Subcutaneous adipose tissue (tissue), 4 donors: Measurements from ENCODE around the gene ITGB6. TPM values are rescaled to one million over a fixed set of nuclear protein-coding genes. Genes with fewer than 3 reads are reported as not detected.

Source experiments
- total RNA-seq, 4 donors: library from RNA; depleted of rRNA; stranded (reverse); fragments of >200 nt; gene quantifications; one replicate each; pipeline ENCODE4 v1.1.0, GENCODE V29; 2016
- TF ChIP-seq, protein P1 (sequence below): fragments of 450-650 bp; IDR thresholded peaks from one replicate; pipeline ENCODE4 v1.5.1; 2016; ENCODE audit warnings: low read depth, mild to moderate bottlenecking, control low read depth, antibody characterized with exemption, moderate library complexity

The ITGB6 gene
- total RNA-seq, 4 donors from 2014 or later: not detected

DNA sequence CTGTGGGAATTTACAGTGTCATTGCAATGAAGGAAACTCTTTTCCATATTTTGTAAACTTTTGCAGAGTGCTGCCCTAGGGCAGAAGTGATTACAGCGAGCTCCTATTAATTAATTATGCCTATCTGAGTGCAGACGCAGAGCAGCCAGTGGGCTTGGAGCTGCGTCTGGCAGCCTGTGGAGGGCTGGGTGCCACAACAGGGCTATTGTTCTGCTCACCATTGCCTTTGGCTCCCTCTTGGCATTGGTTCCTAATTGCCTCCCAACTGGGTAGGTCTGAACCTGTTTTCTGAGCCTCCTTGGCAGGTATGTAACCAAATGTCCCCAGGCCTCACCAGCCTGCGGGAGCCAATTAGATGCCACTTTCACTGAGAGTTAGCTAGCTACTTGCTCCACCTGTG lies 25.6 kb upstream of the ITGB6 start:
- TF ChIP-seq, protein P1, sequence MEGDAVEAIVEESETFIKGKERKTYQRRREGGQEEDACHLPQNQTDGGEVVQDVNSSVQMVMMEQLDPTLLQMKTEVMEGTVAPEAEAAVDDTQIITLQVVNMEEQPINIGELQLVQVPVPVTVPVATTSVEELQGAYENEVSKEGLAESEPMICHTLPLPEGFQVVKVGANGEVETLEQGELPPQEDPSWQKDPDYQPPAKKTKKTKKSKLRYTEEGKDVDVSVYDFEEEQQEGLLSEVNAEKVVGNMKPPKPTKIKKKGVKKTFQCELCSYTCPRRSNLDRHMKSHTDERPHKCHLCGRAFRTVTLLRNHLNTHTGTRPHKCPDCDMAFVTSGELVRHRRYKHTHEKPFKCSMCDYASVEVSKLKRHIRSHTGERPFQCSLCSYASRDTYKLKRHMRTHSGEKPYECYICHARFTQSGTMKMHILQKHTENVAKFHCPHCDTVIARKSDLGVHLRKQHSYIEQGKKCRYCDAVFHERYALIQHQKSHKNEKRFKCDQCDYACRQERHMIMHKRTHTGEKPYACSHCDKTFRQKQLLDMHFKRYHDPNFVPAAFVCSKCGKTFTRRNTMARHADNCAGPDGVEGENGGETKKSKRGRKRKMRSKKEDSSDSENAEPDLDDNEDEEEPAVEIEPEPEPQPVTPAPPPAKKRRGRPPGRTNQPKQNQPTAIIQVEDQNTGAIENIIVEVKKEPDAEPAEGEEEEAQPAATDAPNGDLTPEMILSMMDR: no peak

DNA sequence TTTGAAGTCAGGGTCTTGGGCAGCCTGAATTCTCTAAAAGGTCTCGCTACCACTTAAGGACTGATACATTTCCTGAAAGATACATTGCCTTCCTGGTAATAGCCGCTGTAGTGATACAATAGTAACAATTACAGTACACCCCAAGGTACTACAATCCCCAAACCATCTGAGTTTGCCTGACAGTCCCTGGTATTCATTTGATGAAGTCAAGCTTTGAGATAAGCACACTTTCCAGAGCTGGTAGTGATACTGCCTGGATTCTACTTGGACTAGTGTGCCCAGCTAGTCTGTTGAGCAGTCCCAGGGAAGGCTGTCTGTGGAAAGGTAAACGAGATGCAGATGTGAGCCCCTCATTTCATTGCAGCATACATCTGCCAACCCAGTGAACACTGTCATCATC lies 24.4 kb upstream of the ITGB6 start:
- TF ChIP-seq, protein P1: no peak

DNA sequence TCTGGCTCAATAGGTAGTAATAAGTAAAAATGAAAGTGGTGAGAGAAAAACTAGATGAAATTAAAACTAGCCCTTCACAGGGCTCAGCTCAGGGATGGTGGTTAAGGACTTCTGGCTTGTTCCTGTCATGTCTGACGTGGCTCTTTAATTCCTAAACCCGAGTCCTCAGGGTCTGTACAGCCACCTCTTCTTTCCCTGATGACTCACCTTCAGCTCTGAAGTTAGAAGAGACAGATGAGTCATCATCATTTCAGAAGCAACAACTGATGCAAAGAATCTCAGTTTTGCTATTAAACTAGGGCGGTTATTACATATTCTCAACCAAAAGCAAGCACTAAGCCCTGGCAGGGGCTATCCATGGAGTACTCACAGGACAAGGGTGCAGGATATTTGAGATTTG lies 24.0 kb upstream of the ITGB6 start:
- TF ChIP-seq, protein P1: no peak

DNA sequence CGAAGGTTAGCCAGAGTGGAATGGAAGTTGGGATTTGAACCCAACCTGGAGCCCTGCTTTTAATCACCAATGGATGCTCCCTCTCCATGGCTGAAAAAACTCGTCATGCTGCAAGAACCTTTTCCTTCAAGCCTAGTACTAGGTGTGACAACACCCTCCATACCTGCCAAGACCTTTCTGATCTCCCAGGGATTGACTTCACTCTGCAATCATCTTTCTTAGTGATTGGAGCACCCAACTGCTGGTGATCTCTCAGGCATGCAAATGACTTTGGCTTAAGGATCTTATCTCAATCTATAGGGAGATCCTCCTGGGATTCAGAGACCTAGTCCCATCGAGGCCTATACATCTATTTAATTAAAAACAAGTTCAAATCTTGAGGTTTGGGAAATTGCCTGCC lies 23.5 kb upstream of the ITGB6 start:
- TF ChIP-seq, protein P1: no peak

DNA sequence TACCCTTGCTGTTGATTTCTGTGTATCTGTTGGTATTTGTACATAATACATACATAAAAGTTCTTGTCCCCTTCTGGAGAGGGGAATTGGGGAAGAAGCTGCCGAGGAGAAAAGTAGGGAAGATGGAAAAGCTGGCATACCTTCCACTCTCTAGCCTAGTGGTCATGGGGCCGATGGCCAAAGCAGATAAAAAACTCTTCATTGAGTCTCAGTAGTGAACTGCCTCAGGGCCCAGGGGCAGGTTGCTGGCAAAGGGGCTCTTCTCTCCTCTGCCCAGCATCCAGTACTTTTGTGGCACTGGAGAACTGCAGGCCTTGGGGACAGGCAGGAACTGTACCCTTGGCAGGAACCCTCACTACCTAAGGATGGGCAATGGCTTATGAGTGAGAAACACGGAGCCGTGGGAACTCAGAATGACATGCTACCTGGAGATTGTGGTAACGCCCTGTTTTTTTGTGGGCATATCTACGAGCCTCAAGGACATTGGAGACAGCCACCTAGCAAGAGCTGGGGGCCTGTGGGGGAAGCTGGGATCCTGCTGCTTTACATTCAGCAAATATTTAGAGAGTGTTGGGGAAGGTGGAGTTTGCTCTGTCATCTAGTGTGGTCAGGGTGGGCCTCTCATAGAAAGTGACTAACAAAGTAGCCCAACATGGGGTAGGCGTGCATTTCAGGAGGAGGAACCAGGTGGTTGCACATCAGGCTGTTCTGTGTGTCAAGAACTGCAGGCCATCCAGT lies 22.6 kb upstream of the ITGB6 start:
- TF ChIP-seq, protein P1: no peak

DNA sequence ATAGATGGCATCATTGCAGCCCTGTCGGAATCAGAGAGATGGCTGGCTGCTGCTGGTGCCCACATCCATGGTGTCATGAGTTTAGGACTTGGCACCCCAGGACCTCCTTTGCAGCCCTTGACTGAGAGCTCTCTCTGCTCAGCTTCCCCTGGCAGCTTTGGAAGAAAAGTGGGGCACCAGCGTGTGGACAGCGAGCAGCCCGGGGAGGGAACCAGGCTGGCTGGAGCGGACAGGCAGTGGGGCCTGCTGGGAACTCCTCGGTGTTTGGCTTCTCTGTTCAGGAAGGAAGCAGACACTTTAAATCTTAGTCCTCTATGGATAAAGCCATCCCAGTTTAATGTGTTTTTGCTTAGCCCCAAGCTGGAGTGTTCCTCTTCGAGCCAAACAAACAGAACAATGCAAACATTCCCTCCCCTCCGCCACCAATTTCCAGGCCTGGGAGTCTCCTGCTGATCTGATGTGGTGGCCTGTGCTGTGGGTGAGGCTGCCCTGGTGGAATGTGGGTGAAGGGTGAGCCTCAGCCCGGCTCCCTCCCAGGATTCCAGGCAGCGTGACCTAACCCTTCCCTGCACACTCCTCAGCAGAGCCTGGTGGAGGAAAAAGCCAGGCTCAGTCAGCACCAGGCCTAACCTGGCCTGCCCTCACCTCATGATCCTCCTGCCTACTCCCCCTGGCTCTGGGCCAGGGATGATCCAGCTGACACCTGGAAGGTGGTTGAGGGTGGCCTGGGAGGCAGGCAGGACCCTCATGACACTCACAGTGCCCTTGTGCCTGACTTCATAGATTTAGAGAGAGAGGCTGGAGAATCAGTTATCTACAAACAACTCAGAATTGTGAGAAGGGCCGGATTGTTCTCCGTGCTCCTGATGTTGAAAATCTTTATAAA lies 21.6 kb upstream of the ITGB6 start:
- TF ChIP-seq, protein P1: no peak

DNA sequence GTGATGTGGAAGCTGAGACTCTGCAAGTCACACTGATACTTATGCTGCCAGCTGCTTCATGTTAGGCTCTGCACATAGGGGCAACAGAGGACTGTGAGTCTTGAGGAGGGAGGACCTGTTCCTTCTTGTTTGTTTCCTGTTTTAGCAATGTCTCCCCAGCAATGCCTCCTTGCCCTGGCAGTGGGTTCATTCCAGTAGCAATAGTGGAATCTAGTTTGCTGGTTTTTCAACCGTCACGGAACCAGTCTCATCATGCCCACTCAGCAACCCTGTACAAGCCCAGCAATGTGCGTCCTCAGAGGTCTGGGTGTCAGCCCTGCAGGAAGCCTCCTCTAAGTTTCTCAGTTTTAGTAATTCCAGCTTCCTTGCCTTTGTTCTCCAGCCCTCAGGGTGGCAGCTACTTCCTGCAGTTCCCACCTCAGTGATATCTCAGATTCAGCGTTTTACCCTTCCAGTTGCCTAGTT lies 20.5 kb upstream of the ITGB6 start:
- TF ChIP-seq, protein P1: no peak
